Caco-2 (cell line): ENCODE data around the gene SORBS1. TPM values are rescaled to one million over a fixed set of nuclear protein-coding genes. Genes with fewer than 3 reads are reported as not detected.

Source experiments
- BruUV-seq: library from RNA; stranded (reverse); fragments of 400-500 nt; replicated peaks from 2 replicates; lab custom pipeline; 2021; lab: Mats Ljungman, UMichigan
- CTCF ChIA-PET: fragments of 300-600 bp; sonication (Branson Sonifier 250); formaldehyde crosslinking; loops from one replicate; lab custom pipeline; 2022; ENCODE audit warnings: antibody characterized with exemption; lab: Charles Lee
- POLR2A ChIA-PET: fragments of 300-600 bp; sonication (Branson Sonifier 250); formaldehyde crosslinking; loops from one replicate; lab custom pipeline; 2022; ENCODE audit warnings: antibody characterized with exemption; lab: Charles Lee
- DNase-seq, 2 experiments: peaks; one replicate each; pipeline versions ENCODE4 v3.0.0 to v3.0.0-alpha.2; 2020 to 2022
- H3K27me3 ChIP-seq: replicated peaks from 2 replicates; pipeline ENCODE4 v1.6.0; 2011; ENCODE audit warnings: low read length; ENCODE audit not compliant: control insufficient read depth, insufficient read depth
- H3K36me3 ChIP-seq: 2 replicates; pipeline ENCODE4 v1.5.1; 2011; ENCODE audit warnings: low read length; ENCODE audit not compliant: control insufficient read depth, insufficient read depth
- H3K4me1 ChIP-seq: fragments of 250-450 bp; sonication (Bioruptor Pico); 2 replicates; pipeline ENCODE4 v1.5.1; 2020; ENCODE audit warnings: mild to moderate bottlenecking
- H3K4me3 ChIP-seq: 2 replicates; pipeline ENCODE4 v1.5.1; 2011; ENCODE audit warnings: low read depth, mild to moderate bottlenecking, control low read depth, low read length
- H3K9me3 ChIP-seq: fragments of 250-450 bp; sonication (Bioruptor Pico); 2 replicates; pipeline ENCODE4 v1.5.1; 2020; ENCODE audit warnings: mild to moderate bottlenecking, moderate library complexity
- H3K27ac Mint-ChIP-seq: one replicate; pipeline ENCODE4 v1.8.0; 2022; ENCODE audit warnings: mixed read lengths; ENCODE audit not compliant: unreplicated experiment
- H3K27me3 Mint-ChIP-seq: one replicate; pipeline ENCODE4 v1.8.0; 2022; ENCODE audit warnings: mixed read lengths; ENCODE audit not compliant: insufficient read depth, unreplicated experiment
- H3K36me3 Mint-ChIP-seq: one replicate; pipeline ENCODE4 v1.8.0; 2022; ENCODE audit warnings: mild to moderate bottlenecking, mixed read lengths; ENCODE audit not compliant: insufficient read depth, unreplicated experiment
- H3K4me1 Mint-ChIP-seq: one replicate; pipeline ENCODE4 v1.8.0; 2022; ENCODE audit warnings: low read depth, mixed read lengths; ENCODE audit not compliant: unreplicated experiment
- H3K4me3 Mint-ChIP-seq: one replicate; pipeline ENCODE4 v1.8.0; 2022; ENCODE audit warnings: mild to moderate bottlenecking, moderate library complexity, mixed read lengths; ENCODE audit not compliant: unreplicated experiment
- H3K9me3 Mint-ChIP-seq: one replicate; pipeline ENCODE4 v1.8.0; 2022; ENCODE audit warnings: mixed read lengths; ENCODE audit not compliant: unreplicated experiment
- intact Hi-C: fragments of 100-400 bp; cut with micrococcal nuclease; formaldehyde crosslinking; loops from one replicate; pipeline ENCODE4 v1.10.0; 2022; ENCODE audit not compliant: unreplicated experiment
- total RNA-seq: library from RNA; stranded (reverse); gene quantifications from 2 replicates; pipeline ENCODE4 v1.2.3, GENCODE V29; 2022
- TF ChIP-seq, protein P1 (sequence below), 2 experiments: fragments of 200-600 bp in 1 of 2; IDR thresholded peaks; 1 replicate in 1 of 2; 2 replicates in 1 of 2; pipeline versions ENCODE4 v1.5.1 to v1.8.0; 2011 to 2022; ENCODE audit warnings: antibody characterized with exemption in 1 of 2, control low read depth in 1 of 2, inconsistent platforms in 1 of 2, low read depth in 1 of 2, low read length in 1 of 2, mild to moderate bottlenecking in 1 of 2, moderate library complexity in 1 of 2; ENCODE audit not compliant: insufficient read depth in 1 of 2, severe bottlenecking in 1 of 2, unreplicated experiment in 1 of 2

The SORBS1 gene
- total RNA-seq, 1 experiment from 2014 or later = 39.3 TPM

DNA sequence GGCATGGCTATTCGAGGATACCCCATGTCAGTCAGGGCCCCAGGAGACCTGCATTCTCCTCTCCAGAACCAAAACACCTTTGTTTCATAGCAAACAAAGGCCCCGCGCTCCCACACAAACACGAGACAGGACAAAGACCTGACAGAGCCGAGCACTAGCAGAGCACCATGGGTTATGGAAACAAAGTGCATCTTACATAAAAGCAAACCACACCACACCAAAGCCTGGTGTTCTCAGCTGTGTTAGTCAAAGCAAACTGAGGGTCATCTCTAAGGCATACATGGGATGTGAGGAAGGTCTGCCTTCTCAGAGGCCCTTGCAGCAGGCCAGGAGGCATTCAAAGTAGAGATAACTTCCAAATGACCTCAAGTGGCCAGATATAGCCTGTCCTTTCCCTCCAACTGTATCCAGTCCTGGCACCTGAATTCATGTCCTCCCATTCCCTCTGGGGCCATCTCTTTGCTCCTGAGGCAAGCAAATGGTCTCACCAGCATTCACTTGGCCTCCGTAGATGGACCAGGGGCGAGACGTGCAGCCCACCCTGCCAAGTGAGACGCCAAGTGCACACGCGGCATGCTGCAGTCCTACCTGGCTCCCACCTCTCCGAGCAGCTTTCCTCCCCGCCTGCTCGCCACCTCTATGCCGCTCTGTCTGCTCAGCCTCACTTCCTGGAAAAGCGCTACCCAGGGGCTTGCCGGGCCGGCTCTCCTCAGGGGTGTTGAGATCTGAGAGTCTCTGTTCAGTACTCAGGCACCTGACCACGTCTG is 225.1 kb downstream of the SORBS1 start:
- H3K27me3 ChIP-seq = no peaks in the 10 kb centered on the region
- CTCF ChIA-PET = interaction anchor here (0.5 to 2.1 kb wide), 6 partner anchors 22 to 157 kb away, joined by 3 to 33 read pairs (median 9); no protein-coding TSS in a partner anchor
- H3K9me3 ChIP-seq = no peaks in the 10 kb centered on the region
- POLR2A ChIA-PET = no interaction called here
- H3K36me3 Mint-ChIP-seq = peaks cover 12% of the 10 kb centered on the region
- no TSS peak for BruUV-seq
- H3K4me3 Mint-ChIP-seq = no peak overlapping the region
- H3K4me1 Mint-ChIP-seq = peaks cover 19% of the 10 kb centered on the region
- no peak overlapping the region for H3K4me3 ChIP-seq
- no peaks in the 10 kb centered on the region for H3K9me3 Mint-ChIP-seq
- DNase-seq = no peak
- TF ChIP-seq, protein P1, sequence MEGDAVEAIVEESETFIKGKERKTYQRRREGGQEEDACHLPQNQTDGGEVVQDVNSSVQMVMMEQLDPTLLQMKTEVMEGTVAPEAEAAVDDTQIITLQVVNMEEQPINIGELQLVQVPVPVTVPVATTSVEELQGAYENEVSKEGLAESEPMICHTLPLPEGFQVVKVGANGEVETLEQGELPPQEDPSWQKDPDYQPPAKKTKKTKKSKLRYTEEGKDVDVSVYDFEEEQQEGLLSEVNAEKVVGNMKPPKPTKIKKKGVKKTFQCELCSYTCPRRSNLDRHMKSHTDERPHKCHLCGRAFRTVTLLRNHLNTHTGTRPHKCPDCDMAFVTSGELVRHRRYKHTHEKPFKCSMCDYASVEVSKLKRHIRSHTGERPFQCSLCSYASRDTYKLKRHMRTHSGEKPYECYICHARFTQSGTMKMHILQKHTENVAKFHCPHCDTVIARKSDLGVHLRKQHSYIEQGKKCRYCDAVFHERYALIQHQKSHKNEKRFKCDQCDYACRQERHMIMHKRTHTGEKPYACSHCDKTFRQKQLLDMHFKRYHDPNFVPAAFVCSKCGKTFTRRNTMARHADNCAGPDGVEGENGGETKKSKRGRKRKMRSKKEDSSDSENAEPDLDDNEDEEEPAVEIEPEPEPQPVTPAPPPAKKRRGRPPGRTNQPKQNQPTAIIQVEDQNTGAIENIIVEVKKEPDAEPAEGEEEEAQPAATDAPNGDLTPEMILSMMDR (IDR thresholded peaks at IDR 0.05; ENCODE audit: insufficient read depth in 1 of 2, low read depth in 1 of 2, low read length in 1 of 2, severe bottlenecking in 1 of 2, unreplicated experiment in 1 of 2) = no peak
- peaks cover 5% of the 10 kb centered on the region for H3K36me3 ChIP-seq
- intact Hi-C loops = loop anchor here (1.0 kb wide), 1 partner anchor 27 kb away; no protein-coding TSS in a partner anchor
- peaks cover 44% of the 10 kb centered on the region for H3K4me1 ChIP-seq
- peak overlapping the region; percentile 18 for H3K27ac Mint-ChIP-seq
- H3K27me3 Mint-ChIP-seq = no peaks in the 10 kb centered on the region

DNA sequence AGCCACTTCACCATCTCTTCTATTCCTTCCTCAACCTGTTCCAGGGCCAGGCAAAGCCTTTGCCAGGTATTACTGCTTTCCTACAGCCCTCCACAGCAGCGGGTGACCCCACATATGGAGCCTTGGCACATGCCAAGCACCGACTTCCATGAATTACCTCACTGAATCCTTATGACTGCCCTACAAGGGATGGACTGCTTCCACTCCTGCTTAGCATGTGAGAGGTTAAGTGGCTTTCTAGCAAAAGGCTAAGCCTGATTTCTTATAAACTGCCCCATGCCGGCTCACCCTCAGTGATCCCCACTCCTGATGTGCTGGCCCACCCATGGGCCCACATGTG is 226.4 kb downstream of the SORBS1 start:
- Mint-ChIP-seq H3K27me3 (no peaks in the 10 kb centered on the region), H3K9me3 (no peaks in the 10 kb centered on the region), H3K4me3 (no peak overlapping the region), H3K36me3 (peaks cover 16% of the 10 kb centered on the region), H3K4me1 (peaks cover 24% of the 10 kb centered on the region), H3K27ac (no peak overlapping the region)
- Histone ChIP-seq H3K9me3 (no peaks in the 10 kb centered on the region), H3K4me3 (no peak overlapping the region), H3K4me1 (peaks cover 56% of the 10 kb centered on the region), H3K36me3 (peaks cover 3% of the 10 kb centered on the region), H3K27me3 (no peaks in the 10 kb centered on the region)
- DNase-seq = no peak
- TF ChIP-seq, protein P1 (IDR thresholded peaks at IDR 0.05; ENCODE audit: insufficient read depth in 1 of 2, low read depth in 1 of 2, low read length in 1 of 2, severe bottlenecking in 1 of 2, unreplicated experiment in 1 of 2) = no peak
- BruUV-seq = no TSS peak
- POLR2A ChIA-PET = no interaction called here
- CTCF ChIA-PET = no interaction called here
- intact Hi-C loops = no loop called here

GRCh38 chr10:95333997-95334804 is 227.0 kb downstream of the SORBS1 start:
- TF ChIP-seq, protein P1 (IDR thresholded peaks at IDR 0.05; ENCODE audit: insufficient read depth in 1 of 2, low read depth in 1 of 2, low read length in 1 of 2, severe bottlenecking in 1 of 2, unreplicated experiment in 1 of 2) = no peak
- Mint-ChIP-seq H3K36me3 (peaks cover 18% of the 10 kb centered on the region), H3K27ac (no peak overlapping the region), H3K4me1 (peaks cover 30% of the 10 kb centered on the region), H3K9me3 (no peaks in the 10 kb centered on the region), H3K4me3 (no peak overlapping the region), H3K27me3 (no peaks in the 10 kb centered on the region)
- BruUV-seq = no TSS peak
- no peaks in the 10 kb centered on the region for H3K27me3 ChIP-seq
- POLR2A ChIA-PET = no interaction called here
- intact Hi-C loops = no loop called here
- peaks cover 3% of the 10 kb centered on the region for H3K36me3 ChIP-seq
- CTCF ChIA-PET = no interaction called here
- H3K4me3 ChIP-seq = no peak overlapping the region
- no peaks in the 10 kb centered on the region for H3K9me3 ChIP-seq
- DNase-seq = no peak
- H3K4me1 ChIP-seq = peaks cover 62% of the 10 kb centered on the region
